ENCODE measurements around the gene HIBCH. TPM values are rescaled to one million over a fixed set of nuclear protein-coding genes. Genes with fewer than 3 reads are reported as not detected.

The HIBCH gene
- total and polyA plus RNA-seq, 2 of the 13 experiments (the other 11 are each of a cell fraction or from before 2014, with no cell fraction given), result 18.8 to 49.5 TPM

DNA sequence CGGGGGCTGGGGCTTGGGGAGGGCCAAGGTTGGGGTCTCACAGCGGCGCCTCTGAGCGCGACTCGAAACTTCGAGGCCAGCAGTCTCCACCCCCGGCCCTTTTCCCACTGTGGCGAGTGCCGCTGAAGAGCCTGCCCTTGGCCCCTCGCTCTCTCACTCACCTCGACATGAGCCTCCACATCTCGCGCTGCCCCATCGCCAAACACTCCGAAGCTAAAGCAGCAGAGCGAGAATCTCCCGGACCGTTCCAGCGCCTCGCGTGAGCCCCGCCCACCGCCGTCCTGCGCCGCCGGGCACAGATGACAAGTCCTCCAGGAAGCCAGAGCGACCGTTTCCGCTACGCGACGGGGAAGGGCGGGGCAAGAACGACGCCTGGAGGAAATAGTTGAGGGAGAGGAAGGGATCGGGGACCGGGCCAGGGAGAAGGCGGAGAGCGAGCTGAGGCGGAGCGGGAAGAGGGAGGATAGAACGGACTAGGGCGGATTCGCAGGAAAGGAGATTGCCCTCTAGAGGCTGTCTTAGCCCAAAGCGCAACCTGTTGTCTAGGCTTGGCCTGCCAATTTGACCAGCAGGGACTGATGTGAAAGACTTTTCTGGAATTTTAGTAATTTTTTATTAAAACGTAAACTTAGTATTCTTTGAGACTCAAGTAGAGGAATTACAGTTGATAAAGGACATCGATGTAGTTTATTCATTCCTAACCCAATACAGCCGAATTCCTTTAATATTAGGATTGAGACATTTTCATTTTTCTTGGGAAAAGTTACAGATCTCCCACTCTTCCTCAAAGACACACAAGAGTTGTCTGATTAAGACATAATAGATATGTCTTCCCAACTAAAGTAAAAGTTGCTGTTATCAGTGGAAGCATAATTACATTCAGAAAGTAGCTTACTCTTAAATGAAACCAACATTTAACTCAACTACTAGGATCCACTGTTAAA, at the start of gene HIBCH (continued):
- TF ChIP-seq, protein P1, sequence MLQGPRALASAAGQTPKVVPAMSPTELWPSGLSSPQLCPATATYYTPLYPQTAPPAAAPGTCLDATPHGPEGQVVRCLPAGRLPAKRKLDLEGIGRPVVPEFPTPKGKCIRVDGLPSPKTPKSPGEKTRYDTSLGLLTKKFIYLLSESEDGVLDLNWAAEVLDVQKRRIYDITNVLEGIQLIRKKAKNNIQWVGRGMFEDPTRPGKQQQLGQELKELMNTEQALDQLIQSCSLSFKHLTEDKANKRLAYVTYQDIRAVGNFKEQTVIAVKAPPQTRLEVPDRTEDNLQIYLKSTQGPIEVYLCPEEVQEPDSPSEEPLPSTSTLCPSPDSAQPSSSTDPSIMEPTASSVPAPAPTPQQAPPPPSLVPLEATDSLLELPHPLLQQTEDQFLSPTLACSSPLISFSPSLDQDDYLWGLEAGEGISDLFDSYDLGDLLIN (CRISPR knock-in tag; IDR thresholded peaks at IDR 0.05; ENCODE audit: borderline replicate concordance), result no peak
- TF ChIP-seq TOE1 (CRISPR knock-in tag; IDR thresholded peaks at IDR 0.05), result peak; percentile 87
- TF ChIP-seq, protein P2, sequence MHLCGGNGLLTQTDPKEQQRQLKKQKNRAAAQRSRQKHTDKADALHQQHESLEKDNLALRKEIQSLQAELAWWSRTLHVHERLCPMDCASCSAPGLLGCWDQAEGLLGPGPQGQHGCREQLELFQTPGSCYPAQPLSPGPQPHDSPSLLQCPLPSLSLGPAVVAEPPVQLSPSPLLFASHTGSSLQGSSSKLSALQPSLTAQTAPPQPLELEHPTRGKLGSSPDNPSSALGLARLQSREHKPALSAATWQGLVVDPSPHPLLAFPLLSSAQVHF (CRISPR knock-in tag; IDR thresholded peaks at IDR 0.05), result no peak; the same call in 1 of the 2 replicates
- TF ChIP-seq DMAP1 (CRISPR knock-in tag; IDR thresholded peaks at IDR 0.05), result peak; percentile 87
- TF ChIP-seq, protein P3, sequence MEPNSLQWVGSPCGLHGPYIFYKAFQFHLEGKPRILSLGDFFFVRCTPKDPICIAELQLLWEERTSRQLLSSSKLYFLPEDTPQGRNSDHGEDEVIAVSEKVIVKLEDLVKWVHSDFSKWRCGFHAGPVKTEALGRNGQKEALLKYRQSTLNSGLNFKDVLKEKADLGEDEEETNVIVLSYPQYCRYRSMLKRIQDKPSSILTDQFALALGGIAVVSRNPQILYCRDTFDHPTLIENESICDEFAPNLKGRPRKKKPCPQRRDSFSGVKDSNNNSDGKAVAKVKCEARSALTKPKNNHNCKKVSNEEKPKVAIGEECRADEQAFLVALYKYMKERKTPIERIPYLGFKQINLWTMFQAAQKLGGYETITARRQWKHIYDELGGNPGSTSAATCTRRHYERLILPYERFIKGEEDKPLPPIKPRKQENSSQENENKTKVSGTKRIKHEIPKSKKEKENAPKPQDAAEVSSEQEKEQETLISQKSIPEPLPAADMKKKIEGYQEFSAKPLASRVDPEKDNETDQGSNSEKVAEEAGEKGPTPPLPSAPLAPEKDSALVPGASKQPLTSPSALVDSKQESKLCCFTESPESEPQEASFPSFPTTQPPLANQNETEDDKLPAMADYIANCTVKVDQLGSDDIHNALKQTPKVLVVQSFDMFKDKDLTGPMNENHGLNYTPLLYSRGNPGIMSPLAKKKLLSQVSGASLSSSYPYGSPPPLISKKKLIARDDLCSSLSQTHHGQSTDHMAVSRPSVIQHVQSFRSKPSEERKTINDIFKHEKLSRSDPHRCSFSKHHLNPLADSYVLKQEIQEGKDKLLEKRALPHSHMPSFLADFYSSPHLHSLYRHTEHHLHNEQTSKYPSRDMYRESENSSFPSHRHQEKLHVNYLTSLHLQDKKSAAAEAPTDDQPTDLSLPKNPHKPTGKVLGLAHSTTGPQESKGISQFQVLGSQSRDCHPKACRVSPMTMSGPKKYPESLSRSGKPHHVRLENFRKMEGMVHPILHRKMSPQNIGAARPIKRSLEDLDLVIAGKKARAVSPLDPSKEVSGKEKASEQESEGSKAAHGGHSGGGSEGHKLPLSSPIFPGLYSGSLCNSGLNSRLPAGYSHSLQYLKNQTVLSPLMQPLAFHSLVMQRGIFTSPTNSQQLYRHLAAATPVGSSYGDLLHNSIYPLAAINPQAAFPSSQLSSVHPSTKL (CRISPR knock-in tag; IDR thresholded peaks at IDR 0.05), result peak; percentile 93
- TF ChIP-seq KLF15 (CRISPR knock-in tag; IDR thresholded peaks at IDR 0.05; ENCODE audit: borderline replicate concordance), result no peak; the same call in 1 of the 2 replicates
- TF ChIP-seq HNRNPK (IDR thresholded peaks at IDR 0.05; ENCODE audit: low read depth, low read length, poor library complexity, severe bottlenecking), result peak; percentile 84
- peak; percentile 100 for TF ChIP-seq ZMYM4 (CRISPR knock-in tag; IDR thresholded peaks at IDR 0.05)
- TF ChIP-seq, protein P4, sequence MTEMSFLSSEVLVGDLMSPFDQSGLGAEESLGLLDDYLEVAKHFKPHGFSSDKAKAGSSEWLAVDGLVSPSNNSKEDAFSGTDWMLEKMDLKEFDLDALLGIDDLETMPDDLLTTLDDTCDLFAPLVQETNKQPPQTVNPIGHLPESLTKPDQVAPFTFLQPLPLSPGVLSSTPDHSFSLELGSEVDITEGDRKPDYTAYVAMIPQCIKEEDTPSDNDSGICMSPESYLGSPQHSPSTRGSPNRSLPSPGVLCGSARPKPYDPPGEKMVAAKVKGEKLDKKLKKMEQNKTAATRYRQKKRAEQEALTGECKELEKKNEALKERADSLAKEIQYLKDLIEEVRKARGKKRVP (CRISPR knock-in tag; IDR thresholded peaks at IDR 0.05), result no peak
- TF ChIP-seq, protein P5, sequence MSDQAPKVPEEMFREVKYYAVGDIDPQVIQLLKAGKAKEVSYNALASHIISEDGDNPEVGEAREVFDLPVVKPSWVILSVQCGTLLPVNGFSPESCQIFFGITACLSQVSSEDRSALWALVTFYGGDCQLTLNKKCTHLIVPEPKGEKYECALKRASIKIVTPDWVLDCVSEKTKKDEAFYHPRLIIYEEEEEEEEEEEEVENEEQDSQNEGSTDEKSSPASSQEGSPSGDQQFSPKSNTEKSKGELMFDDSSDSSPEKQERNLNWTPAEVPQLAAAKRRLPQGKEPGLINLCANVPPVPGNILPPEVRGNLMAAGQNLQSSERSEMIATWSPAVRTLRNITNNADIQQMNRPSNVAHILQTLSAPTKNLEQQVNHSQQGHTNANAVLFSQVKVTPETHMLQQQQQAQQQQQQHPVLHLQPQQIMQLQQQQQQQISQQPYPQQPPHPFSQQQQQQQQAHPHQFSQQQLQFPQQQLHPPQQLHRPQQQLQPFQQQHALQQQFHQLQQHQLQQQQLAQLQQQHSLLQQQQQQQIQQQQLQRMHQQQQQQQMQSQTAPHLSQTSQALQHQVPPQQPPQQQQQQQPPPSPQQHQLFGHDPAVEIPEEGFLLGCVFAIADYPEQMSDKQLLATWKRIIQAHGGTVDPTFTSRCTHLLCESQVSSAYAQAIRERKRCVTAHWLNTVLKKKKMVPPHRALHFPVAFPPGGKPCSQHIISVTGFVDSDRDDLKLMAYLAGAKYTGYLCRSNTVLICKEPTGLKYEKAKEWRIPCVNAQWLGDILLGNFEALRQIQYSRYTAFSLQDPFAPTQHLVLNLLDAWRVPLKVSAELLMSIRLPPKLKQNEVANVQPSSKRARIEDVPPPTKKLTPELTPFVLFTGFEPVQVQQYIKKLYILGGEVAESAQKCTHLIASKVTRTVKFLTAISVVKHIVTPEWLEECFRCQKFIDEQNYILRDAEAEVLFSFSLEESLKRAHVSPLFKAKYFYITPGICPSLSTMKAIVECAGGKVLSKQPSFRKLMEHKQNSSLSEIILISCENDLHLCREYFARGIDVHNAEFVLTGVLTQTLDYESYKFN (CRISPR knock-in tag; conservative IDR thresholded peaks at IDR 0.05), result peak; percentile 73
- no peak for TF ChIP-seq KDM1A (CRISPR knock-in tag; IDR thresholded peaks at IDR 0.05)
- TF ChIP-seq, protein P6, sequence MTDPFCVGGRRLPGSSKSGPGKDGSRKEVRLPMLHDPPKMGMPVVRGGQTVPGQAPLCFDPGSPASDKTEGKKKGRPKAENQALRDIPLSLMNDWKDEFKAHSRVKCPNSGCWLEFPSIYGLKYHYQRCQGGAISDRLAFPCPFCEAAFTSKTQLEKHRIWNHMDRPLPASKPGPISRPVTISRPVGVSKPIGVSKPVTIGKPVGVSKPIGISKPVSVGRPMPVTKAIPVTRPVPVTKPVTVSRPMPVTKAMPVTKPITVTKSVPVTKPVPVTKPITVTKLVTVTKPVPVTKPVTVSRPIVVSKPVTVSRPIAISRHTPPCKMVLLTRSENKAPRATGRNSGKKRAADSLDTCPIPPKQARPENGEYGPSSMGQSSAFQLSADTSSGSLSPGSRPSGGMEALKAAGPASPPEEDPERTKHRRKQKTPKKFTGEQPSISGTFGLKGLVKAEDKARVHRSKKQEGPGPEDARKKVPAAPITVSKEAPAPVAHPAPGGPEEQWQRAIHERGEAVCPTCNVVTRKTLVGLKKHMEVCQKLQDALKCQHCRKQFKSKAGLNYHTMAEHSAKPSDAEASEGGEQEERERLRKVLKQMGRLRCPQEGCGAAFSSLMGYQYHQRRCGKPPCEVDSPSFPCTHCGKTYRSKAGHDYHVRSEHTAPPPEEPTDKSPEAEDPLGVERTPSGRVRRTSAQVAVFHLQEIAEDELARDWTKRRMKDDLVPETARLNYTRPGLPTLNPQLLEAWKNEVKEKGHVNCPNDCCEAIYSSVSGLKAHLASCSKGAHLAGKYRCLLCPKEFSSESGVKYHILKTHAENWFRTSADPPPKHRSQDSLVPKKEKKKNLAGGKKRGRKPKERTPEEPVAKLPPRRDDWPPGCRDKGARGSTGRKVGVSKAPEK (CRISPR knock-in tag; IDR thresholded peaks at IDR 0.05; ENCODE audit: borderline replicate concordance), result peak; percentile 84; the same call in 1 of the 2 replicates
